GM10847 (cell line): ENCODE results near the gene HARS2.

Experiments
- POLR2A ChIP-seq: IDR thresholded peaks from 2 replicates; pipeline ENCODE4 v1.6.1; 2011; ENCODE audit not compliant: insufficient read length; ENCODE audit errors: extremely low read depth

HARS2 gene, protein sequence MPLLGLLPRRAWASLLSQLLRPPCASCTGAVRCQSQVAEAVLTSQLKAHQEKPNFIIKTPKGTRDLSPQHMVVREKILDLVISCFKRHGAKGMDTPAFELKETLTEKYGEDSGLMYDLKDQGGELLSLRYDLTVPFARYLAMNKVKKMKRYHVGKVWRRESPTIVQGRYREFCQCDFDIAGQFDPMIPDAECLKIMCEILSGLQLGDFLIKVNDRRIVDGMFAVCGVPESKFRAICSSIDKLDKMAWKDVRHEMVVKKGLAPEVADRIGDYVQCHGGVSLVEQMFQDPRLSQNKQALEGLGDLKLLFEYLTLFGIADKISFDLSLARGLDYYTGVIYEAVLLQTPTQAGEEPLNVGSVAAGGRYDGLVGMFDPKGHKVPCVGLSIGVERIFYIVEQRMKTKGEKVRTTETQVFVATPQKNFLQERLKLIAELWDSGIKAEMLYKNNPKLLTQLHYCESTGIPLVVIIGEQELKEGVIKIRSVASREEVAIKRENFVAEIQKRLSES

GRCh38 chr5:140690941-140691924, at the start of gene HARS2, which contains the start of gene HARS1:
TSS of gene HARS2 (plus strand) at chr5:140691455. CDS start at chr5:140691649, 194 bp downstream.
TSS of gene HARS1 (minus strand) at chr5:140691370. CDS start at chr5:140691304, 66 bp downstream.
- peak; percentile 97 for TF ChIP-seq POLR2A

DNA sequence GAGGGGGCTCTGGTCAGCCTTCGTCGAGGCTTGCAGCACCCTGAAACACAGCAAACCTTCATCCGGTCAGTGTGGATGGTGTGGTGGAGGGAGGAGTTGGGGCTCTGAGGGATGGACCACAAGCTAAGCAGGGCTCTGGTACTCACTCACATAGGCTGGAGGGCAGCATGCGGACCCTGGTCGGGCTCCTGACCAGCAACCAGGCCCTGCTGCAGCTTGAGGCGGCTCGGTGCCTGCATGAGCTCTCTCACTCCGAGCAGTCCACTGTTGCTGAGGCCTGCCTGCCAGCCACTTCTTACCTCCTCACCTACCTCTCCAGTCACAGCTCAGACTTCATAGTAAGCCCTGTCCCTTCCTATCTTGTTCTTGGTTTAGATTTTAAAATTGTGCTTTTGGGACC, 49.5 kb upstream of the HARS2 start:
- no peak for TF ChIP-seq POLR2A

DNA sequence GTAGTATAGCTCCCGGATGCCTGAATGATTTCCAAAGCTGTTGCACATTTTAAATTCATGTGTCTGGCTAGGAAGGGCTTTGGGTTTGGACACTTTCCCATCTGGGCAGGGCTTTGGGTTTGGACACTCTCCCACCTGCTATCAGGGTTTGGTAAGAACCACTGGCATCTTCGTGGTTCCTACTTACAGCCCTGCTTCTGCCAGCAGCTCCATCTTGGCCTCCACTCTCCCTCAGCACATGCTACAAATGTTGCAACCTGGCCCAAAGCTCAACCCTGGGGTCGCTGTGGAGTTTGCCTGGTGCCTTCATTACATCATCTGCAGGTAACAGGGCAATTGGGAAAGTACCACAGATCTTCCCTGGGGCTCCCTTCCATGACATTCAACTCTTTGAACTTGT, 48.5 kb upstream of the HARS2 start:
- no peak for TF ChIP-seq POLR2A

- TF ChIP-seq POLR2A = no peak
These were observed 44.2 kb upstream of the HARS2 start for GRCh38 chr5:140647042-140647419.

GRCh38 chr5:140658870-140659269, 32.4 kb upstream of the HARS2 start:
- no peak for TF ChIP-seq POLR2A

- no peak for TF ChIP-seq POLR2A
These were observed 27.3 kb upstream of the HARS2 start for GRCh38 chr5:140664030-140664358.

- TF ChIP-seq POLR2A = peak; percentile 88
These were observed 26.7 kb upstream of the HARS2 start, which contains the start of gene WDR55 for GRCh38 chr5:140664359-140665119. TSS of gene WDR55 (plus strand) at chr5:140664904. CDS start at chr5:140664913, 9 bp downstream.

DNA sequence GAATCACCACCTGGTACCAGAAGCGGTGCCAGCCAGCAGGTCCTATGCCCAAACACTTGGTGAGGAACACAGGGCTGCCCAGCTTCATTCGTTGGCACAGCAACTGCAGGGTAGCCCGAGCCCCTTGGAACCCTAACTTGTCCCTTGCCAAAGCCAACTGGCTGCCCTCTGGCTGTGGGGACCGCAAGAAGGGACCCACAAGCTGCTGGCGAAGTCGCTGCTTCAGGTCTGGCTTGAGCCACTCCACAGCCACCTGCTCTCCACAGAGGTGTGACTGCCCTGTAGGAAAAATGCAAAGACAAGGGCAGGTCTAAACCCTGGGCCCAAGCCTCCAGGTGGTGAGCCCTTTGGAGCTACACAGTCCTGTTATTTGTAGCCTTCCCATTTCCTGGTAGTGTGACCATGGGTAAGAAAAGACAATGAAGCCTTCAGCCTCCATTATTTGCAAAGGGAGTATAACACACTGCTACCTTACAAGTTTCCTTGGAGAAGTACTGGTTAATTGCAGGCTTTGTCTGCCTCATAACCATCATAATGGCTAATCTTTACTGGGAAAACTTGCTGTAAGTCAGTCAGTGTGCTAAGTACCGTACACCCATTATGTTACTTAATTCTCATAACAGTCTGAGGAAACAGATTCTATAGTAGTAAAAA, 19.7 kb upstream of the HARS2 start:
- no peak for TF ChIP-seq POLR2A

DNA sequence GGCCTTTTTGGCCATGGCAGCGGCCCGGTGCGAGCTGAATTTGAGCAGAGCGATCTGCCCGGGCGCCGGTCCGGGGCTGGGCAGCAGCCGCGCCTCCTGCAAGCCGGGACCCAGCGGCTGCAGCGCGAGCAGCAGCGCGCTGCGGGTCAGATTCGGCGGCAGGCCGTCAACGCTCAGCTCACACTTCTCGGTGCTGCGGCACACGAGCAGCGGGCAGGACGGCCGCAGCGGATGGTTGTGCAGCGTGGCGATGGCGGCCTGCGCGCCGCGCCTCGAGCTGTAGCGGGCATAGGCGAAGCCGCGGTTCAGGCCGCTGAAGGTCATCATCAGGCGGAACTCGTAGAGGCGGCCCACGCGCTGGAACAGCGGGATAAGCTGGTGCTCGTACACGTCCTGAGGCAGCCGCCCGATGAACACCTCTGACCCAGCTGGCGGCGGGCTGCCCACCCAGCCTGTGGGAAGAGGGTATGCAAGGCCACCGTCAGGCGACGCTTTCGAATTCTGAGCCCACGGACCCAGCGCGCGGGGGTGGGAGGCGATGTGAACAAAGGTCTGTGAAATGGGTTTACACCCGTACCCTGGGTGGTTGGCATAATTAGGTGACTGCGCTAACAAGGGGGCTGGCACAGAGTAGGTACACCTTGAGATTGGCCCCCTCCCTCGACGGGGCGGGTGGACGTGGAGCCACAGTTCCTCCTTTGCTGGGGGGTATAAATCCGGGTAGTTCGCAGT, 18.6 kb upstream of the HARS2 start:
- TF ChIP-seq POLR2A = no peak

DNA sequence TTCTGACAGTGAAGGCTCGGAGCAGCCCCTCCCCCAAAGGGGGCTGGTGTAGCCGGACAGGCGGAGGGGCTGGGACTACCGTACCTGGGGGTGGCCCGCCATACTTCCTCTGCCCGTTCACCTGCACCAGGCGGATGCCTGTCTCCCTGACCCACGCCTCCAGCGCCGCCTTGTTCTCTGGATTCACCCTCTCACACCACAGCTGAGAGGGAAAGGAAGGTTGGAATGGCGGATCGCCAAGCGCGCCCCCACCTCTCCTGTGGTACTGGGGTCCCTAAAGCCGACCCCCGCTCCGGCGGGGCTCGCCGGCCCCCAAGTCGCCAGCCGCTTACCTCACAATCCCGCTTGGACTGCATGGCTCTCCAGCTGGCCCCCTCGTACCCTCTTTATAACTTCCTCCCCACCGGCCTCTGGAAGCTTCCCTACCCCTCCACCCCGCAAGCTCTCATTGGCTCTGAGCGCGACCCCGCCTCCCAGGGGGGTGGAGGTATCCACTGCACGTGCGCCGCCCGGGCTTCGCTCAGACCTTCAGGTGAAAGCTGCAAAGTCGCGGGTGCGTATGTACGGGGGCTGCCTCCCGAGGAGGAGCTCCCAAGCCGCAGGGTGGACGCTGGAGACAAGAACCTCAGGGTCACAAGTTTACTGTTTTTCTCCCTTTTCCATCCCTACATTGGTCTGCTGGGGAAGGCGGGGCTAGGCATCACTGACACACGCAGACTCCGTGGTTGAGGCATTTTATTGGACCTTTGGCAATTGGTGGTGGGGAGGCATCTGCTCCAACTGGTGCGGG, 17.9 kb upstream of the HARS2 start, which contains the start of gene DND1:
TSS of gene DND1 (minus strand) at position 390 of the 790 bp plus-strand sequence. CDS start at position 356, 34 bp downstream.
- TF ChIP-seq POLR2A = no peak

- TF ChIP-seq POLR2A = no peak
These were observed 17.0 kb upstream of the HARS2 start for GRCh38 chr5:140674211-140674610.

GRCh38 chr5:140674629-140675028, 16.6 kb upstream of the HARS2 start:
- no peak for TF ChIP-seq POLR2A

GRCh38 chr5:140677947-140678346, 13.3 kb upstream of the HARS2 start:
- no peak for TF ChIP-seq POLR2A
